ENCODE measurements around the gene EIF3J. TPM values are rescaled to one million over a fixed set of nuclear protein-coding genes. Genes with fewer than 3 reads are reported as not detected.

The EIF3J gene
- polyA plus RNA-seq, 1 of the 3 experiments (the other 2 are of a cell fraction), result 23.8 TPM

- Histone ChIP-seq H3K27me3 (ENCODE audit: insufficient read depth) (no peaks in the 10 kb centered on the region), H3F3A (replicated peaks; ENCODE audit: insufficient read depth) (peaks cover 15% of the 10 kb centered on the region), H3K9me2 (no peaks in the 10 kb centered on the region), H4K20me1 (ENCODE audit: insufficient read depth) (no peaks in the 10 kb centered on the region), H3K4me2 (no peak overlapping the region), H3K4me3 (ENCODE audit: low read depth in 2 of 2, low read length in 1 of 2) (no peak overlapping the region), H3K4me1 (ENCODE audit: control insufficient read depth in 1 of 2, insufficient read depth in 2 of 2, low read depth in 1 of 2, low read length in 1 of 2) (peaks cover 0 to 21% of the 10 kb centered on the region in 2 experiments; a peak in 1 of 4 replicates), H3K9me3 (no peaks in the 10 kb centered on the region), H3K9ac (no peak overlapping the region), H3K27ac (ENCODE audit: low read depth in 2 of 2, low read length in 1 of 2) (no peak overlapping the region; a peak in 1 of 4 replicates), H2AFZ (ENCODE audit: low read depth) (no peak overlapping the region), H3K36me3 (replicated peaks in 1 of 2; ENCODE audit: control insufficient read depth in 1 of 2, insufficient read depth in 2 of 2, low read length in 1 of 2) (peaks cover 33 to 59% of the 10 kb centered on the region in 2 experiments), H3K79me2 (ENCODE audit: insufficient read depth) (no peaks in the 10 kb centered on the region)
- ChIA-PET CTCF (interaction anchor here (1.0 to 3.9 kb wide), 3 partner anchors 15 to 46 kb away, joined by 3 to 23 read pairs (median 3); no protein-coding TSS in a partner anchor), POLR2A (no interaction called here)
- WGBS (ENCODE audit: low lambda C conversion rate), result 93% methylated on average over 3 of the region's 3 CpGs
- DNase-seq, result no peak
- TF ChIP-seq NRF1 (IDR thresholded peaks at IDR 0.05; ENCODE audit: low read depth, low read length) (no peak), MXI1 (IDR thresholded peaks at IDR 0.05; ENCODE audit: low read depth, low read length) (no peak), FOXM1 (IDR thresholded peaks at IDR 0.05; ENCODE audit: low read depth) (no peak), EP300 (IDR thresholded peaks at IDR 0.05; ENCODE audit: borderline replicate concordance in 1 of 2, low read depth in 1 of 2, low read length in 1 of 2) (no peak), SIN3A (IDR thresholded peaks at IDR 0.05; ENCODE audit: borderline replicate concordance, low read depth, low read length) (no peak), IRF3 (IDR thresholded peaks at IDR 0.05; ENCODE audit: low read depth, low read length) (no peak), RCOR1 (IDR thresholded peaks at IDR 0.05; ENCODE audit: low read length) (no peak), CHD2 (IDR thresholded peaks at IDR 0.05; ENCODE audit: low read length, partially characterized antibody) (no peak), TAF1 (IDR thresholded peaks at IDR 0.05; ENCODE audit: borderline replicate concordance, low read depth, low read length) (no peak), EZH2phosphoT487 (IDR thresholded peaks at IDR 0.05; ENCODE audit: borderline replicate concordance, low read depth) (no peak), POLR2AphosphoS5 (IDR thresholded peaks at IDR 0.05; ENCODE audit: low read depth, low read length) (no peak), RAD21 (IDR thresholded peaks at IDR 0.05; ENCODE audit: low read length) (no peak), SMC3 (IDR thresholded peaks at IDR 0.05; ENCODE audit: low read depth, low read length) (no peak)
- TF ChIP-seq, protein P1, sequence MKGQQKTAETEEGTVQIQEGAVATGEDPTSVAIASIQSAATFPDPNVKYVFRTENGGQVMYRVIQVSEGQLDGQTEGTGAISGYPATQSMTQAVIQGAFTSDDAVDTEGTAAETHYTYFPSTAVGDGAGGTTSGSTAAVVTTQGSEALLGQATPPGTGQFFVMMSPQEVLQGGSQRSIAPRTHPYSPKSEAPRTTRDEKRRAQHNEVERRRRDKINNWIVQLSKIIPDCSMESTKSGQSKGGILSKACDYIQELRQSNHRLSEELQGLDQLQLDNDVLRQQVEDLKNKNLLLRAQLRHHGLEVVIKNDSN (IDR thresholded peaks at IDR 0.05; ENCODE audit: borderline replicate concordance, low read depth), result no peak
These were observed 58.9 kb downstream of the EIF3J start for GRCh38 chr15:44595656-44596510.

Data from SK-N-SH (cell line).